B cell (primary cell): ENCODE measurements around the gene CRY2. TPM values are rescaled to one million over a fixed set of nuclear protein-coding genes. Genes with fewer than 3 reads are reported as not detected.

Source experiments
- ATAC-seq: fragments of 200-7000 bp; cut with Tn5 transposase; one replicate; pipeline ENCODE4 v1.10.0; 2021; ENCODE audit warnings: low read depth, mild to moderate bottlenecking, moderate number of reproducible peaks, moderate library complexity
- CTCF ChIA-PET: fragments of 350-600 bp; sonication (Branson Sonifier 250); formaldehyde crosslinking; loops from one replicate; lab custom pipeline; 2021; ENCODE audit warnings: antibody characterized with exemption, inconsistent platforms; lab: Charles Lee
- POLR2A ChIA-PET: fragments of 350-600 bp; sonication (Branson Sonifier 250); formaldehyde crosslinking; loops from one replicate; lab custom pipeline; 2021; ENCODE audit warnings: antibody characterized with exemption; lab: Charles Lee
- DNase-seq: peaks from one replicate; pipeline ENCODE4 v3.0.0; 2013
- H2AFZ ChIP-seq: 2 replicates; pipeline ENCODE4 v1.6.1; 2012; ENCODE audit warnings: mild to moderate bottlenecking, low read depth, low read length; ENCODE audit not compliant: insufficient read depth, poor library complexity, severe bottlenecking
- H3K27ac ChIP-seq, 2 donors: 1 replicate in 1 of 2; 2 replicates in 1 of 2; pipeline ENCODE4 v1.5.1; 2012 to 2013; ENCODE audit warnings: low read length in 2 of 2, mild to moderate bottlenecking in 2 of 2, moderate library complexity in 1 of 2
- H3K27me3 ChIP-seq, 4 experiments: fragments of 200-600 bp in 1 of 4; sonication (generic) in 1 of 4; replicated peaks in 1 of 4; 1 replicate in 2 of 4; 2 replicates in 2 of 4; pipeline versions ENCODE4 v1.6.1 to v1.7.0; 2013 to 2016; ENCODE audit warnings: low read length in 3 of 4, mild to moderate bottlenecking in 2 of 4, mixed read lengths in 1 of 4, moderate library complexity in 1 of 4; ENCODE audit not compliant: insufficient read depth in 4 of 4, control insufficient read depth in 3 of 4; ENCODE audit errors: control extremely low read depth in 1 of 4
- H3K36me3 ChIP-seq, 2 experiments: replicated peaks in 1 of 2; 1 replicate in 1 of 2; 2 replicates in 1 of 2; pipeline versions ENCODE4 v1.6.1 to v1.7.1; 2013; ENCODE audit warnings: low read length in 1 of 2; ENCODE audit not compliant: insufficient read depth in 2 of 2, control insufficient read depth in 1 of 2; ENCODE audit errors: control extremely low read depth in 1 of 2, extremely low read depth in 1 of 2
- H3K4me1 ChIP-seq, 2 donors: fragments of 200-600 bp in 1 of 2; sonication (generic) in 1 of 2; 1 replicate in 1 of 2; 2 replicates in 1 of 2; pipeline versions ENCODE4 v1.5.1 to v1.6.1; 2013 to 2017; ENCODE audit warnings: low read length in 2 of 2; ENCODE audit not compliant: control insufficient read depth in 2 of 2, insufficient read depth in 2 of 2
- H3K4me2 ChIP-seq: replicated peaks from 2 replicates; pipeline ENCODE3; 2012; ENCODE audit warnings: mild to moderate bottlenecking, low read depth, low read length; ENCODE audit not compliant: poor library complexity, severe bottlenecking
- H3K4me3 ChIP-seq, 5 experiments: fragments of 200-600 bp in 1 of 5; sonication (generic) in 1 of 5; 1 replicate in 3 of 5; 2 replicates in 2 of 5; pipeline versions ENCODE4 v1.5.1 to v1.7.0; 2011 to 2016; ENCODE audit warnings: low read length in 4 of 5, mild to moderate bottlenecking in 4 of 5, low read depth in 2 of 5, control low read depth in 1 of 5, moderate library complexity in 1 of 5; ENCODE audit not compliant: insufficient read depth in 1 of 5; ENCODE audit errors: control extremely low read depth in 1 of 5, extremely low read depth in 1 of 5
- H3K79me2 ChIP-seq: fragments of 200-600 bp; sonication (generic); one replicate; pipeline ENCODE4 v1.6.0; 2016; ENCODE audit warnings: low read length; ENCODE audit not compliant: control insufficient read depth, insufficient read depth
- H3K9ac ChIP-seq: fragments of 200-600 bp; sonication (generic); 2 replicates; pipeline ENCODE4 v1.6.1; 2017; ENCODE audit warnings: mild to moderate bottlenecking, low read length, moderate library complexity
- H3K9me3 ChIP-seq, 3 donors: one replicate each; pipeline versions ENCODE4 v1.6.1 to v1.7.1; 2013; ENCODE audit warnings: low read length in 2 of 3; ENCODE audit not compliant: control insufficient read depth in 2 of 3, insufficient read depth in 1 of 3; ENCODE audit errors: control extremely low read depth in 1 of 3
- H4K20me1 ChIP-seq: 2 replicates; pipeline ENCODE4 v1.6.0; 2012; ENCODE audit warnings: mild to moderate bottlenecking, low read length; ENCODE audit not compliant: insufficient read depth, control insufficient read depth, poor library complexity, severe bottlenecking
- H3K27ac Mint-ChIP-seq: one replicate; pipeline ENCODE4 v1.8.0; 2021; ENCODE audit warnings: mixed read lengths
- H3K27me3 Mint-ChIP-seq: one replicate; pipeline ENCODE4 v1.8.0; 2021; ENCODE audit warnings: mixed read lengths
- H3K4me1 Mint-ChIP-seq: one replicate; pipeline ENCODE4 v1.8.0; 2021; ENCODE audit warnings: mixed read lengths
- H3K4me3 Mint-ChIP-seq: one replicate; pipeline ENCODE4 v1.8.0; 2021; ENCODE audit warnings: mixed read lengths
- H3K9me3 Mint-ChIP-seq: one replicate; pipeline ENCODE4 v1.8.0; 2022; ENCODE audit warnings: mixed read lengths; ENCODE audit not compliant: insufficient read depth
- EZH2 ChIP-seq: IDR thresholded peaks from 2 replicates; pipeline ENCODE4 v1.6.1; 2012; ENCODE audit warnings: borderline replicate concordance, low read depth, mild to moderate bottlenecking, moderate library complexity, low read length; ENCODE audit not compliant: insufficient read depth, poor library complexity, severe bottlenecking
- WGBS: methylation state at CpG from one replicate; pipeline ENCODE4 v1.1.5; 2013; ENCODE audit warnings: missing lambda C conversion rate; ENCODE audit not compliant: insufficient coverage; 5-methylcytosine and 5-hydroxymethylcytosine counted together
- intact Hi-C: fragments of 100-400 bp; cut with micrococcal nuclease; formaldehyde crosslinking; loops from one replicate; pipeline ENCODE4 v1.10.0; 2022
- polyA plus RNA-seq: library from polyadenylated mRNA; depleted of rRNA; stranded (reverse); fragments of >200 nt; gene quantifications from 2 replicates; pipeline ENCODE4 v1.2.3, GENCODE V29; 2012
- total RNA-seq, 2 donors: library from RNA; stranded (reverse); fragments of 120-200 nt in 1 of 2; gene quantifications; 1 replicate in 1 of 2; 2 replicates in 1 of 2; pipeline versions ENCODE4 v1.2.3 to v1.2.4, GENCODE V29; 2013 to 2022
- TF ChIP-seq, protein P1 (sequence below): fragments of 200-600 bp; IDR thresholded peaks from one replicate; pipeline ENCODE4 v1.8.0; 2022; ENCODE audit warnings: antibody characterized with exemption, mild to moderate bottlenecking

The CRY2 gene
- total and polyA plus RNA-seq, 2 donors (not counting 1 experiment from before 2014, with no cell fraction given) = 20.4 to 65.1 TPM

DNA sequence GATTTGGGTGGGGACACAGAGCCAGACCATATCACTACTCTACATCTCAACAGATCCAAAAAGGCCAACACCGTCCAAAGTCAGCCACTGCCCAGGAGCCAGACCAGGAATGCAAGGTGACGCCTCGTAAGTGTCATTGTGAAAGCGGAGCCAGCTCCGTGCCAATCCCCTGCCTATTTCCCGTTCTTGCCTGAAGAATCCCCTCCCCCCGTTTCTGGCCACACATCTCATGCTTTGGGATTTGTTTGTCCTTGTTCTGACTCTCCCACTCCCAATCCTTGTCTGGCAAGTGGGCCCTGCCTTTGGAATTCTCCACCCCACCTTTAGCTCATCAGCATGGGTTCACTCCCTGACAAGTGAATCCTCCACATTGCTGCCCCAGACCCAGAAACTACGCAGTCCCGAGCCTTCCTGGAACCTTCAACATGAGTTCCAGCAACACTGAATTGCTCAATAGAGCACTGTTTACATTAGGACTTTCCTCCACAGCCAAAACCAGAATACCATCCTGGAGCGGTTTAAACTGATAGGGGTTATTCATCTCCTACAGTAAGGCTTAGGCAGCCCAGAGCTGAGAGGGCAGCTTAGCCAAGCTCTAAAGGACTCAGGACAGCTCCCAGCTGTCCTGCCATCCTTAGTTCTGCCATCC lies 48.4 kb upstream of the CRY2 start:
- intact Hi-C loops = no loop called here
- Mint-ChIP-seq H3K9me3 (no peaks in the 10 kb centered on the region), H3K4me3 (no peak overlapping the region), H3K27me3 (no peaks in the 10 kb centered on the region), H3K27ac (no peak overlapping the region), H3K4me1 (peaks cover 2% of the 10 kb centered on the region)
- no peak overlapping the region for H3K9ac ChIP-seq
- H3K27ac ChIP-seq = no peak overlapping the region
- no peaks in the 10 kb centered on the region for H3K79me2 ChIP-seq
- peaks cover 0 to 4% of the 10 kb centered on the region in 2 donors for H3K4me1 ChIP-seq
- CTCF ChIA-PET = interaction anchor here (2.0 kb wide), 1 partner anchor 27 kb away, joined by 13 read pairs; no protein-coding TSS in a partner anchor
- no peak overlapping the region for H3K4me3 ChIP-seq
- ATAC-seq = no peak
- TF ChIP-seq EZH2 = no peak
- TF ChIP-seq, protein P1, sequence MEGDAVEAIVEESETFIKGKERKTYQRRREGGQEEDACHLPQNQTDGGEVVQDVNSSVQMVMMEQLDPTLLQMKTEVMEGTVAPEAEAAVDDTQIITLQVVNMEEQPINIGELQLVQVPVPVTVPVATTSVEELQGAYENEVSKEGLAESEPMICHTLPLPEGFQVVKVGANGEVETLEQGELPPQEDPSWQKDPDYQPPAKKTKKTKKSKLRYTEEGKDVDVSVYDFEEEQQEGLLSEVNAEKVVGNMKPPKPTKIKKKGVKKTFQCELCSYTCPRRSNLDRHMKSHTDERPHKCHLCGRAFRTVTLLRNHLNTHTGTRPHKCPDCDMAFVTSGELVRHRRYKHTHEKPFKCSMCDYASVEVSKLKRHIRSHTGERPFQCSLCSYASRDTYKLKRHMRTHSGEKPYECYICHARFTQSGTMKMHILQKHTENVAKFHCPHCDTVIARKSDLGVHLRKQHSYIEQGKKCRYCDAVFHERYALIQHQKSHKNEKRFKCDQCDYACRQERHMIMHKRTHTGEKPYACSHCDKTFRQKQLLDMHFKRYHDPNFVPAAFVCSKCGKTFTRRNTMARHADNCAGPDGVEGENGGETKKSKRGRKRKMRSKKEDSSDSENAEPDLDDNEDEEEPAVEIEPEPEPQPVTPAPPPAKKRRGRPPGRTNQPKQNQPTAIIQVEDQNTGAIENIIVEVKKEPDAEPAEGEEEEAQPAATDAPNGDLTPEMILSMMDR = no peak
- peaks cover 0 to 10% (median 0%) of the 10 kb centered on the region in 3 donors for H3K9me3 ChIP-seq
- 95% methylated on average over 9 of the region's 10 CpGs for WGBS
- no peaks in the 10 kb centered on the region for H4K20me1 ChIP-seq
- no peak for DNase-seq
- POLR2A ChIA-PET = no interaction called here
- no peak overlapping the region for H3K4me2 ChIP-seq
- no peaks in the 10 kb centered on the region for H3K27me3 ChIP-seq
- no peaks in the 10 kb centered on the region for H3K36me3 ChIP-seq
- H2AFZ ChIP-seq = no peak overlapping the region

DNA sequence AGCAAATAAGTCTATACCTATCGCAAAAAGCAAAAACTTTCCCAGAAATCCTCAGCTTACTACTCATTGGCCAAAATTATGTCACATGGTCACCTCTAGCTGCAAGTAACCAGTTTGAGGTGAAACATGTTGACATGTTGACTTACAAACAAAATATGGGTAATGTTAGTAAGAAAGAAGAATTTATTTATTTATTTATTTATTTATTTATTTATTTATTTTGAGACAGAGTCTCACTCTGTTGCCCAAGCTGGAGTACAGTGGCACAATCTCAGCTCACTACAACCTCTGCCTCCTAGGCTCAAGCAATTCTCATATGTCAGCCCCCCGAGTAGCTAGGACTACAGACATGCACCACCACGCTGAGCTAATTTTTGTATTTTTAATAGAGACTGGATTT lies 47.7 kb upstream of the CRY2 start:
- H3K27ac Mint-ChIP-seq = no peak overlapping the region
- no CpG with 5 or more reads among the region's 3 CpGs for WGBS

More for the DNA sequence above, 47.7 kb upstream of the CRY2 start:
- no peaks in the 10 kb centered on the region for H3K36me3 ChIP-seq
- intact Hi-C loops = no loop called here
- no peak overlapping the region for H3K9ac ChIP-seq
- peaks cover 2% of the 10 kb centered on the region for H3K4me1 Mint-ChIP-seq
- no peaks in the 10 kb centered on the region for H3K9me3 Mint-ChIP-seq
- H3K4me3 Mint-ChIP-seq = no peak overlapping the region
- H4K20me1 ChIP-seq = no peaks in the 10 kb centered on the region
- H3K4me2 ChIP-seq = no peak overlapping the region
- ChIA-PET CTCF (interaction anchor here (2.0 kb wide), 1 partner anchor 28 kb away, joined by 13 read pairs; no protein-coding TSS in a partner anchor), POLR2A (interaction anchor here (0.9 kb wide), 1 partner anchor 20 kb away, joined by 3 read pairs; no protein-coding TSS in a partner anchor)
- no peak overlapping the region for H3K27ac ChIP-seq
- H2AFZ ChIP-seq = no peak overlapping the region
- H3K79me2 ChIP-seq = no peaks in the 10 kb centered on the region
- peaks cover 0 to 5% of the 10 kb centered on the region in 2 donors for H3K4me1 ChIP-seq
- no peaks in the 10 kb centered on the region for H3K27me3 Mint-ChIP-seq
- no peak for TF ChIP-seq EZH2
- TF ChIP-seq, protein P1 = no peak
- ATAC-seq (no peak), DNase-seq (no peak)
- H3K27me3 ChIP-seq = no peaks in the 10 kb centered on the region
- H3K9me3 ChIP-seq = peaks cover 0 to 10% (median 0%) of the 10 kb centered on the region in 3 donors
- H3K4me3 ChIP-seq = no peak overlapping the region
